Mesothelial cell of epicardium (in vitro differentiated cells): ENCODE data around the gene CEP170B. TPM values are rescaled to one million over a fixed set of nuclear protein-coding genes. Genes with fewer than 3 reads are reported as not detected.

ENCODE experiments used
- DNase-seq, 2 experiments: peaks; one replicate each; pipeline ENCODE4 v3.0.0; 2021; ENCODE audit warnings: low spot score in 2 of 2; ENCODE audit not compliant: unreplicated experiment in 2 of 2
- H3K27ac Mint-ChIP-seq: 2 replicates; pipeline ENCODE4 v1.8.0; 2021; ENCODE audit warnings: mixed read lengths
- H3K27me3 Mint-ChIP-seq: 2 replicates; pipeline ENCODE4 v1.8.0; 2021; ENCODE audit warnings: low read depth, mixed read lengths
- H3K36me3 Mint-ChIP-seq: 2 replicates; pipeline ENCODE4 v1.8.0; 2021; ENCODE audit warnings: mixed read lengths
- H3K4me1 Mint-ChIP-seq: 2 replicates; pipeline ENCODE4 v1.8.0; 2021; ENCODE audit warnings: mixed read lengths
- H3K4me3 Mint-ChIP-seq: 2 replicates; pipeline ENCODE4 v1.8.0; 2021; ENCODE audit warnings: mild to moderate bottlenecking, moderate library complexity, mixed read lengths
- H3K9me3 Mint-ChIP-seq: 2 replicates; pipeline ENCODE4 v1.8.0; 2021; ENCODE audit warnings: mixed read lengths
- total RNA-seq: library from RNA; stranded (reverse); gene quantifications from 3 replicates; pipeline ENCODE4 v1.2.1, GENCODE V29; 2021
- TF ChIP-seq, protein P1 (sequence below): fragments of 200-600 bp; sonication (generic); IDR thresholded peaks from one replicate; pipeline ENCODE4 v1.5.0; 2021; ENCODE audit warnings: antibody characterized with exemption; ENCODE audit not compliant: unreplicated experiment

The CEP170B gene
- total RNA-seq, 1 donor from 2014 or later = 29.2 TPM

DNA sequence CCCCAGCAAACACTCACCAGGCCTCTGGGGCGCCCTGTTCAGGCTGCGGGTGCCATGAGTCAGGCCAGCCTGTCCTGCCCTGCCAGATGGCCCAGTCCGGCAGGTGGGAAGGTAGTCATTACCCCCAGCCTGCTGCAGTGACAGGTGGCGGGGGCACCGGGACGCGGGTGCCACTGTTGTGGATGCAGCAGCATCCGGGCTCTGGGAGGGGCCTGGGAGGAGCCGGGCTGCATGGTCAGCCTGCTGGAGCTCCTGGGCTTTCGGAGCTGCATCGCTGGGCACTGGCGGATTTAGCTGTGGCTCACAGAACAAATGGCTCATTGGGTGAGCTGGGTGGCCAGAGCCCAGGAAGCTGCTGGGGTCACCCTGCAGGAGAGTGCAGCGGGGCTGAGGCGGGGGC lies 13.5 kb downstream of the CEP170B start:
- DNase-seq = peak in 1 of 2 experiments; percentile 13
- Mint-ChIP-seq H3K27ac (no peak overlapping the region), H3K27me3 (no peaks in the 10 kb centered on the region), H3K4me3 (no peak overlapping the region), H3K4me1 (peaks cover 3% of the 10 kb centered on the region), H3K36me3 (no peaks in the 10 kb centered on the region), H3K9me3 (no peaks in the 10 kb centered on the region)
- TF ChIP-seq, protein P1, sequence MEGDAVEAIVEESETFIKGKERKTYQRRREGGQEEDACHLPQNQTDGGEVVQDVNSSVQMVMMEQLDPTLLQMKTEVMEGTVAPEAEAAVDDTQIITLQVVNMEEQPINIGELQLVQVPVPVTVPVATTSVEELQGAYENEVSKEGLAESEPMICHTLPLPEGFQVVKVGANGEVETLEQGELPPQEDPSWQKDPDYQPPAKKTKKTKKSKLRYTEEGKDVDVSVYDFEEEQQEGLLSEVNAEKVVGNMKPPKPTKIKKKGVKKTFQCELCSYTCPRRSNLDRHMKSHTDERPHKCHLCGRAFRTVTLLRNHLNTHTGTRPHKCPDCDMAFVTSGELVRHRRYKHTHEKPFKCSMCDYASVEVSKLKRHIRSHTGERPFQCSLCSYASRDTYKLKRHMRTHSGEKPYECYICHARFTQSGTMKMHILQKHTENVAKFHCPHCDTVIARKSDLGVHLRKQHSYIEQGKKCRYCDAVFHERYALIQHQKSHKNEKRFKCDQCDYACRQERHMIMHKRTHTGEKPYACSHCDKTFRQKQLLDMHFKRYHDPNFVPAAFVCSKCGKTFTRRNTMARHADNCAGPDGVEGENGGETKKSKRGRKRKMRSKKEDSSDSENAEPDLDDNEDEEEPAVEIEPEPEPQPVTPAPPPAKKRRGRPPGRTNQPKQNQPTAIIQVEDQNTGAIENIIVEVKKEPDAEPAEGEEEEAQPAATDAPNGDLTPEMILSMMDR = no peak

- H3K4me3 Mint-ChIP-seq = no peak overlapping the region
- TF ChIP-seq, protein P1 = no peak
- H3K9me3 Mint-ChIP-seq = no peaks in the 10 kb centered on the region
- peak in 1 of 2 experiments; percentile 20 for DNase-seq
- no peaks in the 10 kb centered on the region for H3K36me3 Mint-ChIP-seq
- no peaks in the 10 kb centered on the region for H3K27me3 Mint-ChIP-seq
- H3K27ac Mint-ChIP-seq = no peak overlapping the region
- peaks cover 3% of the 10 kb centered on the region for H3K4me1 Mint-ChIP-seq
Observed at GRCh38 chr14:104879201-104879982, 14.3 kb downstream of the CEP170B start.

DNA sequence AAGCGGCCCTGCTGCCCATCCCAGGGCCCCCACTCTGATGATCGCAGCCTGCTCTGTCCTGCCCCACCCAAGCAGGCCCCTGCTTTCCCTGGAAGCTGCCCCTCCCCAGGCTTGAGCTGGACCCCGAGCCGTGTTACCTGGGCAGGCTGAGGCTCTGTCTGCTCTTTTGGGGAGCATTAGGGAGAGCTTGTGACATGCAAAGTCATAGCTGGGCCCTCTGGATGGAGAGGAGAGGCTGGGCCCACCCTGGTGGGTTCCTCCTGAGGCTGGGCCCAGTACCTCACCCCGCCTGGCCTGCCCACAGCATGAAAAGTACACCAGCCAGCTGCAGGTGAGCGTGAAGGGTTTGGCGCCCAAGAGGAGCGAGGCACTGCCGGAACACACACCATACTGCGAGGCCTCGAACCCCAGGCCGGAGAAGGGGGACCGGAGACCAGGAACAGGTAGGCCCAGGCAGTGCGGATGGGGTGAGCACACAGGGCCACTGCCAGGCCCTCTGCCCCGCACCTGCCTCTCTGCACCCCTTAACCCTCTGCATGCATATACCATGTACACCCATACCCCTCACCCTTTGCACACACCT lies 15.0 kb downstream of the CEP170B start:
- no peak overlapping the region for H3K27ac Mint-ChIP-seq
- TF ChIP-seq, protein P1 = no peak
- H3K4me1 Mint-ChIP-seq = peaks cover 3% of the 10 kb centered on the region
- H3K27me3 Mint-ChIP-seq = no peaks in the 10 kb centered on the region
- peak in 1 of 2 experiments; percentile 11 for DNase-seq
- no peaks in the 10 kb centered on the region for H3K36me3 Mint-ChIP-seq
- H3K9me3 Mint-ChIP-seq = no peaks in the 10 kb centered on the region
- H3K4me3 Mint-ChIP-seq = no peak overlapping the region

GRCh38 chr14:104880584-104881210 lies 15.6 kb downstream of the CEP170B start:
- peaks cover 3% of the 10 kb centered on the region for H3K4me1 Mint-ChIP-seq
- H3K27me3 Mint-ChIP-seq = no peaks in the 10 kb centered on the region
- H3K27ac Mint-ChIP-seq = no peak overlapping the region
- H3K9me3 Mint-ChIP-seq = no peaks in the 10 kb centered on the region
- no peak for DNase-seq
- no peak overlapping the region for H3K4me3 Mint-ChIP-seq
- no peaks in the 10 kb centered on the region for H3K36me3 Mint-ChIP-seq
- TF ChIP-seq, protein P1 = no peak

DNA sequence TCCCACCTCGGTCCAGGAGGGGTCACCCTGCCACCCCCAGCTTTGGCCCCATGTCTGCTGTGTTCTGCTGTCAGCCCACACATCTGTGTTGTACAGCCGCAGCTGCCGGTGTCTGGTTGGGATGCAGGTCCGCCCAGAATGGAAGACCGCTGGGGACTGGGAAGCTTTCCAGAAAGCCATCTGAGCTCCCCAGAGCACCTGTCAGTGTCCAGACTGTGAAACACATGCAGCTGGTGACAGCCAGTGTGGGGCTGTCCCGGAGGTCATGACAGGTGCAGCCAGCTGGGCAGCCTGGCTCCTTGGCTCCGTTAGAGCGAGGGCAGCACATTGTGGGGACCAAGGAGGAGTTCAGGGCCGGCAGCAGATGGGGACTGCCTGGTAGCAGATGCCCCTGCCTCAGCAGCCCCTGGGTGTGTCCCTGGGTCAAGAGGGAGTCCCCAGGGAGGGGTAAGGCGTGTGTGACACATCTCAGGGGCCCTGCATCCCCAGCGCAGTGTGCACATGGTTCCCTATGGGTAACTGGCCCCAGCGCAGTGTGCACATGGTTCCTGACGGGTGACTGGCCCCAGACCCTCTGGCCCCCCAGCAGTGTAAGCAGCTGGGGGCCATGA lies 16.4 kb downstream of the CEP170B start:
- H3K4me1 Mint-ChIP-seq = peaks cover 3% of the 10 kb centered on the region
- no peaks in the 10 kb centered on the region for H3K36me3 Mint-ChIP-seq
- no peak overlapping the region for H3K27ac Mint-ChIP-seq
- no peak overlapping the region for H3K4me3 Mint-ChIP-seq
- DNase-seq = no peak
- no peaks in the 10 kb centered on the region for H3K9me3 Mint-ChIP-seq
- TF ChIP-seq, protein P1 = no peak
- no peaks in the 10 kb centered on the region for H3K27me3 Mint-ChIP-seq
